ENCODE measurements around the gene PGD.

DNA sequence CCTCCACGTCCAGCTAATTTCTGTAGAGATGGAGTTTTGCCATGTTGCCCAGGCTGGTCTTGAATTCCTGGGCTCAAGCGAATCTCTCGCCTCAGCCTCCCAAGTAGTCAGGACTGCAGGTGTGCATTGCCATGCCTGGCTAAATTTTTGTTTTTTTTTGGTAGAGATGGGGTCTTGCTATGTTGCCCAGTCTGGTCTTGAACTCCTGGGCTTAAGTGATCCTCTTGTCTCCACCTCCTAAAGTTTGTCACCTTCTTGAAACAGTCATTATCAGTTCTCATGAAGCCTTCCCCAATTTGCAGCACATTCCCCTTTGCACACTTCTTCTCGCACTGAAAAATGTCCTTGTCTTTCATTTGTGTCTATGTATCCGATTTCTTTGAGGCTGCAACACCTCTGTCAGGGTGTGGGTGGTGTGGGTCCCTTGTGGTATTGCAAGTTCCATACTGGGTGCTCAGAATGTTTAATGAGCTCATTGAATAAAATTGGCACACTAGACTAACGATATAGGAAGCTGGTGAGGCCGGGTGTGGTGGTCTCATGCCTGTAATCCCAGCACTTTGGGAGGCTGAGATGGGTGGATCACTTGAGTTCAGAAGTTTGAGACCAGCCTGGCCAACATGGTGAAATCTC lies 48.0 kb downstream of the PGD start:
- TF ChIP-seq, protein P1, sequence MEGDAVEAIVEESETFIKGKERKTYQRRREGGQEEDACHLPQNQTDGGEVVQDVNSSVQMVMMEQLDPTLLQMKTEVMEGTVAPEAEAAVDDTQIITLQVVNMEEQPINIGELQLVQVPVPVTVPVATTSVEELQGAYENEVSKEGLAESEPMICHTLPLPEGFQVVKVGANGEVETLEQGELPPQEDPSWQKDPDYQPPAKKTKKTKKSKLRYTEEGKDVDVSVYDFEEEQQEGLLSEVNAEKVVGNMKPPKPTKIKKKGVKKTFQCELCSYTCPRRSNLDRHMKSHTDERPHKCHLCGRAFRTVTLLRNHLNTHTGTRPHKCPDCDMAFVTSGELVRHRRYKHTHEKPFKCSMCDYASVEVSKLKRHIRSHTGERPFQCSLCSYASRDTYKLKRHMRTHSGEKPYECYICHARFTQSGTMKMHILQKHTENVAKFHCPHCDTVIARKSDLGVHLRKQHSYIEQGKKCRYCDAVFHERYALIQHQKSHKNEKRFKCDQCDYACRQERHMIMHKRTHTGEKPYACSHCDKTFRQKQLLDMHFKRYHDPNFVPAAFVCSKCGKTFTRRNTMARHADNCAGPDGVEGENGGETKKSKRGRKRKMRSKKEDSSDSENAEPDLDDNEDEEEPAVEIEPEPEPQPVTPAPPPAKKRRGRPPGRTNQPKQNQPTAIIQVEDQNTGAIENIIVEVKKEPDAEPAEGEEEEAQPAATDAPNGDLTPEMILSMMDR (IDR thresholded peaks at IDR 0.05): no peak
- no peak for TF ChIP-seq POLR2A (IDR thresholded peaks at IDR 0.05)

Measured in suprapubic skin (tissue), 3 donors.